HG03064 (cell line): Measurements from ENCODE around the gene XRCC4.

Source experiments
- ATAC-seq: cut with Tn5 transposase; IDR thresholded peaks from one replicate; pipeline ENCODE4 v1.9.1; 2021; ENCODE audit warnings: low read depth; ENCODE audit not compliant: unreplicated experiment

The XRCC4 gene

GRCh38 chr5:83169571-83170337 is 92.4 kb downstream of the XRCC4 start:
- ATAC-seq, result no peak

GRCh38 chr5:83172011-83172410 is 94.7 kb downstream of the XRCC4 start:
- no peak for ATAC-seq

- no peak for ATAC-seq
Observed at GRCh38 chr5:83172655-83173054, 95.3 kb downstream of the XRCC4 start.

DNA sequence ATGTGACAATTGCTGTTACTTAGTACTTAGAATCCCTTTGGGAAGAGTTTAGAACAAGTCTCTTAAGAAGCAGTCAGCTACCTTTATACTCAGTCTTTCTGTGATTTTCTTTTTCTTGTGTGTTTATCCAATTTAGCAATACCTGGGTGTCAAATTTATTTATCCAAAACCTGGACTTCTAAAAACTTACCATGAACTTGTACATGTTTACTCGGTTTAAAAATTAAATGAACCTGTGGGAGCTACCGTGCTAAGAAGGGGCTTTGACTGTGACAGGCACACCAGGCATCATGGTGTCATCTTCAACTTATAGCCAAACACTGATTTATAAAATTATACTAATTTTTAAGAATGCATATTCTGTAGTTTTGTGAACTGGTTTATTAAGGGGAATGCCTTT is 96.5 kb downstream of the XRCC4 start:
- ATAC-seq, result no peak

DNA sequence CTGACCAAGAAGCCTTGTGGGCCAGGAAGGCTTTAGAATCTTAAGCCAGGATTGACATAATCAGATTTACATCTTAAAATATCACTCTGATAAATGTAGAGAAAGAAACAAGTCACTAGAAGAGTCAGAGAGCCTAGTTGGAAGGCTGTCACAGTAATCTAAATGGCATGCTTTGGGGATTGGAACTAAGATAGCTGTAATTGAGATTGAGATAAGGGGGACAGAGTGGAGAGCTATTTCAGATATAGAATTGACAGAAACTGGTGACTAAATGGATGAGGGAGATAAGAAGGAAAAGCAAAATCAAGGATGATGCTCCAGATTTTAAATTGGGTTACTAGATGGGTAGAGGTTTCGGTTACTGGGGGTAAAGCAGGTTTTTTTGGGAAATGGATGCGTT is 100.5 kb downstream of the XRCC4 start:
- ATAC-seq, result no peak

GRCh38 chr5:83179966-83180365 is 102.6 kb downstream of the XRCC4 start:
- ATAC-seq, result no peak

GRCh38 chr5:83184534-83184933 is 107.2 kb downstream of the XRCC4 start:
- ATAC-seq, result no peak

GRCh38 chr5:83192947-83193346 is 115.6 kb downstream of the XRCC4 start:
- no peak for ATAC-seq

- ATAC-seq, result no peak
Observed at GRCh38 chr5:83197326-83197967, 120.1 kb downstream of the XRCC4 start.

GRCh38 chr5:83199126-83199525 is 121.8 kb downstream of the XRCC4 start:
- ATAC-seq, result no peak

DNA sequence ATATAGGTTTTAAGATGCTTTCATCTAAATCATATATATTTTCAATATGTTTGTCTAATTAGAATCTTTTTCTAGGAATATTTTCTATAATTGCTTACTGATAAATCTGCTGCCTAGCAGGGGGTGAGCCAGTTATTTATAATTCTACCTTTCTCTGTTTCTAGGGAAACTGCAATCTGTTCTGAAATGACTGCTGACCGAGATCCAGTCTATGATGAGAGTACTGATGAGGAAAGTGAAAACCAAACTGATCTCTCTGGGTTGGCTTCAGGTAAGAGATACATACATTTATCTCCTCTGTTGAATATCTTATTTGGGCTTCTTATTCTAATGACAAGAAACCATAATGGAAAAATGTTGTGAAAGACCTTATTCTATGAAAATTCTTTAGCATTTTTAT is 127.3 kb downstream of the XRCC4 start:
- ATAC-seq, result no peak

DNA sequence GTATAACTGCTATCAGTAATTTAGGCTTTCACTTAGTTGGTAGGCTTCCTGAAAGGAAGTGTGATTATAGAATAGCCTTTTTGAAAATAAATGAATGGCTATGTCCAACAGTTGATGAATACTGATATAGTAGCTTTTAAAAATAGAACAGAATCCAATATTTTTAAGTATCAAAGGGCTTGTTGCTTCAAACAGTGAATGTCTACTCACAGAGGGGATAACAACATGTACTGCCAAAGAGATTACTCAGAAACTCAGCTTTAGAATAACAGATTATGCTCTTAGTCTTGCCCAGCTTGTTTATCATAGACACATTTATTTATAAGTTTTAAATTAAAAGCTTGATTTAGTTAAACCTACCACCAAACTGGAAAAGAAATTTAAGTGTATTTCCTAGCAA is 132.6 kb downstream of the XRCC4 start:
- no peak for ATAC-seq

DNA sequence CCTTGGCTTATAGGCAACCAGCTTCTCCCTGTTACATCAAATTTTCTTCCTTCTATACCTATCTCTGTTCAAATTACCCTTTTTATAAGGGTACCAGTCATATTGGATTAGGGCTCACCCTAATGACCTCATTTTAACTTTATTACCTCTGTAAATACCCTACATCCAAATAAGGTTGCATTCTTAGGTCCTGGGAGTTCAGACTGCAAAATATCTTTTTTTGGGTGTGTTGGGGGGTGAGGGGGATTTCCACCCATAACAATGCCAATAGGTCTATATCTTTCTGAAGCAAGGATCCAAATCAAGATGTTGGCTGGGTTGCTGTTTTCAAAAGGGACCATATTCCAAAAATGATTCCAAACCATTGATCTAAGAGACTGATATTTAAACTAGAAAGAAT is 141.7 kb downstream of the XRCC4 start:
- ATAC-seq, result no peak

GRCh38 chr5:83219495-83219894 is 142.1 kb downstream of the XRCC4 start:
- ATAC-seq, result no peak

DNA sequence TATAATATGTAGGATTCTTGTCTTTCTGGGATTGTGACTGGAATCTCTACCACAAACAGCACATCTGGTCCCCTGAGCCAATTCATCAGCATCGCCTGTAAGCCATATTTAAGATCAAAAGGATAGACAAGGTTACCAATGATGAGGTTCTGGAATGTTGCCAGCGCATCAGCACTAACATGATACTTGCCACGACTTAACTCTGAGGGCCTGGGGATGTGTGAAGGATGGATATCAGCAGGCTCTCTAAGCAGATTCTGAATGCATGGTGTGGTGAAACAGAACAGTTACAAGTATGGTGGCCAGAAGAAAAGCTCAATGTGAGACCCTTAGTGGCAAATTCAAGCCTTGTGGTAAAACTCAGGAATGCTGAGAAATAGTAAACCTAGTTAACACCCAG is 143.0 kb downstream of the XRCC4 start:
- ATAC-seq, result no peak

- ATAC-seq, result no peak
Observed at GRCh38 chr5:83222906-83223305, 145.6 kb downstream of the XRCC4 start.

- no peak for ATAC-seq
Observed at GRCh38 chr5:83227611-83228010, 150.3 kb downstream of the XRCC4 start.

DNA sequence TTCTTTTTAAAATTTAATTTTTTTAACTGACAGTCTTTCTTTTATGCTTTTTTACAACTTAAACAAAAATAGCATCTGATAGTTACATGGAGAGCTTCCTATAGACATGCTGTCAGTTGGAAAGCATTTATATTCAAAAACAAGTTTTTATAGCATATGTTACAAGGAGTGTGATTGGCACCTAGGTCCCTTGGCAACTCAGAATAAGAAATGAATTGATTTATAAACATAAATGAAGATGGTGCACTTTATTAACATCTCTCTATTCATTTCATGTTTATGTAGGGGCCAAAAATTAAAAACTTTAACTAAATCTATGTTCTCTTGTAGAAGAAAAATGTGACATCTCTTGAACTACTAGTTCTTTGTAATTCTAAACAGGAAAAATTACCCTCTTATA is 153.2 kb downstream of the XRCC4 start:
- no peak for ATAC-seq

- ATAC-seq, result no peak
Observed at GRCh38 chr5:83244516-83244915, 167.2 kb downstream of the XRCC4 start.

GRCh38 chr5:83245037-83245436 is 167.7 kb downstream of the XRCC4 start:
- no peak for ATAC-seq

DNA sequence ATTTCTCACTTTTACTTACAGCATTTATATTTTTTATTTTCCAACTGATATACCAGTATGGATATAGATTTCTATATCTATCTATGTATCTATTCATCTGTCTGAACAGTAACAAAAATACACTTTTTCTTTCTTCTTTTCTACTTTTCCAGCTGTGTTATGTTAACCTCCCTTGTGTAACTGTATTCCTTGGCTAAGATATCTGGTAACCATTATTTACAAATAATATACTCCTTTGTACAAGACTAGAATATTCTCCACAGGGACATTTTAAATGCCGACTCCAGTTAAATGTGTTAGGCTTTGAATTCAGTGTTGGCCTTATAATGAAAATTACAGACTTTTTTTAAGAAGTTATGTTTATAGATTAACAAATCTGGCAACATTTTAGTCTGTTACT is 168.7 kb downstream of the XRCC4 start:
- no peak for ATAC-seq

DNA sequence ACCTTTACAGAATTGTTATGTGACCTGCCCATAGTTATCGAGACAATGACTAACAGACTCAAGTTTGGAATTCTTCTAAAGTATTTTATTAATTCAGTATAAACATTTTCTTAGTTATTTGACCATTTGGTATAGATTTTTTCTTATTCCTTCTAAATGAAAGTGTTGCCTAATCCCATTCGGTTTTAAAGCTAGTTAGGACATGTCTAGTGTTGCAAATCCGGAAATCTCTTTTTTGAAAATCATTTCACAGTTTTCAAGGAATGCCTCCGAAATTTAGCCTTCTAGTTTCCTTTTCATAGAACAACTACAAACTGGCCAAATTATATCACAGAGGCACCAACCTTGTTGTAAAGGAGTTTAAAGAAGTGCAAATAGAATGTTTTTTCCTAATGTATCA is 171.8 kb downstream of the XRCC4 start:
- no peak for ATAC-seq
